ENCODE data around the gene RELT.

RELT gene

DNA sequence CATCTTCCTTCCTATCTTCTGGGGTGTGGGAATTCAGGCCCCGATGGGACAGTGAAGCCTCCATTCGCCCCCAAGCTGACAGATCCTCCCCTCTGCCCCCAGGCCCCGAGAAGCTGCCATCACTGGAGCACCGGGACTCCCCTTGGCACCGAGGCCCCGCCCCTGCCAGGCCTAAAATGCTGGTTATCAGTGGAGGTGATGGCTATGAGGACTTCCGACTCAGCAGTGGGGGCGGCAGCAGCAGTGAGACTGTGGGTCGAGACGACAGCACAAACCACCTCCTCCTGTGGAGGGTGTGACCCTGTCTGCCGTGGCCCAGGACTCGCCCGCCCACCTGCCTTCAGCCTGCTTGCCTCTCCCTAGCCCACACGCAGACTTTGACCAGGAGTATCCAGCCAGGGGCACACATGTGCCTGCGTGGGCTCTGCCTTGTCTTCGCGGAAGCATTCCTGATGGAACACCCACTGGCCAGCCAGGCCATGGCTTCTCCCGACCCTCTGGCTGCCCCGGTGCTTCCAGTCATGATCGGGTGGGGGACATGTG lies 8.6 kb upstream of the RELT start:
- TF ChIP-seq JUND (IDR thresholded peaks at IDR 0.05; ENCODE audit: low read depth), result no peak
- in situ Hi-C loops (cut with HindIII; ENCODE audit: low pct_unique_long_range_greater_than_20kb, low sequenced_read_pairs), result no loop called here
- no peak for DNase-seq (ENCODE audit: low read depth in 1 of 2, low spot score in 1 of 2)

GRCh38 chr11:73372375-73372993 lies 3.7 kb upstream of the RELT start:
- in situ Hi-C loops (cut with HindIII; ENCODE audit: low pct_unique_long_range_greater_than_20kb, low sequenced_read_pairs), result no loop called here
- peak in 1 of 2 experiments; percentile 48 for DNase-seq (ENCODE audit: low read depth in 1 of 2, low spot score in 1 of 2)
- TF ChIP-seq JUND (IDR thresholded peaks at IDR 0.05; ENCODE audit: low read depth), result no peak

- no peak for DNase-seq (ENCODE audit: low read depth in 1 of 2, low spot score in 1 of 2)
- TF ChIP-seq JUND (IDR thresholded peaks at IDR 0.05; ENCODE audit: low read depth), result no peak
- in situ Hi-C loops (cut with HindIII; ENCODE audit: low pct_unique_long_range_greater_than_20kb, low sequenced_read_pairs), result no loop called here
Observed at GRCh38 chr11:73374151-73374550, 2.0 kb upstream of the RELT start.

DNA sequence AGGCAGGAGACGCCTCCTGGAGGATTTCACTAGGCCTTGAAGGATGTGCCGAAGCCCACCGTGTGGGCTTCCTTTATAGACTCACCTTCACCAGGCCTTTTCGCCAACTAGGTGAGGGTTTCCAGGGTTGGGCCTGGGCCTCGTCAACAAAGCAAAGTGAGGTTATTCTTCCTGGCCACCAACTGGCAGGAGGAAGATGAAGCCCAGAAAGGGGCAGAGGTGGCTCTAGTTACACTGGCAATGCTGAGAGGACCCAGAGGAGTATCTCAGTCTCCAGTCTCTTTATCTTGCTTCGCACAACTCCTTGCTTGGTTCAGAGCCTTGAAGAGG lies 404 bp upstream of the RELT start:
- no peak for DNase-seq (ENCODE audit: low read depth in 1 of 2, low spot score in 1 of 2)
- in situ Hi-C loops (cut with HindIII; ENCODE audit: low pct_unique_long_range_greater_than_20kb, low sequenced_read_pairs), result no loop called here
- TF ChIP-seq JUND (IDR thresholded peaks at IDR 0.05; ENCODE audit: low read depth), result no peak

DNA sequence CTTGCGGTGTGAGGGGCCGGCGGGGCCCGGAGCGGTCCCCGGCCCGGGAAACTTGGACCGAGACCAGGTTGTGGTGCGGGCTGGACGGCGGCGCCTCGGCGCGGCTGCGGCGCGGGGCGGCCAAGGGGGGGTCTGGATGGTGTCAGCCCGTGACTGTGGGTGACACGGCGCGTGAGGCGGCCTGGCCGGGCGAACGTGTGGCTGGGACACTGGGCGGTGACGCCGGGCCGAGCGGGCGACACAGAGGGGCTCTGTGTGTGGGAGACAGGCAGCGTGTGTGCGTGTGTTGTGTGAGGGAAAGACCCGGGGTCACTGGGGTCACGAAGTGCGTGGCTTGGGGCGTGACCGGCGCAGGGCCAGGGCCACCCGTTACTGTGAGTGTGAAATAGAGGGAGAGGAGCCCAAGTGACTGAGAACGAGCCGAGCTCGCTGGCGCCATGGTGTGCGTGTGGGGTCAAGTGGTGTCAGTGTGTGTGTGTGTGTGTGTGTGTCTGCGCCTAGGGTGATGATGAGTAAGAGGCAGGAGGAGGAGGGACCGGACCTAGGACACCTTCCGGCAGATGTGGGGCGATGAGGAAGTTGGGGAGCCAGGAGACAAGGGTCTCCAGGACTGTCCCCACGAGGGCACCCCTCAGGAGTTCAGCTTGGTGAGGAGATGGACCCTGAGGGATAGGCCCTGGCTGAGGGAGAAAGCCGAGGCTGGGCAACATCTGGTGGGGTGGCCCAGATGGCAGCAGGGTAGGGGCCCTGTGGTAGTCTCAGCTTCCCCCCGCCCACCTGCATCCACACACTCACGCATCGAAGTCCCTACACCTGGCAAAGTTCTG lies 817 bp downstream of the RELT start:
- TF ChIP-seq JUND (IDR thresholded peaks at IDR 0.05; ENCODE audit: low read depth), result no peak
- in situ Hi-C loops (cut with HindIII; ENCODE audit: low pct_unique_long_range_greater_than_20kb, low sequenced_read_pairs), result no loop called here
- peak; percentile 55 to 67 for DNase-seq (ENCODE audit: low read depth in 1 of 2, low spot score in 1 of 2)

DNA sequence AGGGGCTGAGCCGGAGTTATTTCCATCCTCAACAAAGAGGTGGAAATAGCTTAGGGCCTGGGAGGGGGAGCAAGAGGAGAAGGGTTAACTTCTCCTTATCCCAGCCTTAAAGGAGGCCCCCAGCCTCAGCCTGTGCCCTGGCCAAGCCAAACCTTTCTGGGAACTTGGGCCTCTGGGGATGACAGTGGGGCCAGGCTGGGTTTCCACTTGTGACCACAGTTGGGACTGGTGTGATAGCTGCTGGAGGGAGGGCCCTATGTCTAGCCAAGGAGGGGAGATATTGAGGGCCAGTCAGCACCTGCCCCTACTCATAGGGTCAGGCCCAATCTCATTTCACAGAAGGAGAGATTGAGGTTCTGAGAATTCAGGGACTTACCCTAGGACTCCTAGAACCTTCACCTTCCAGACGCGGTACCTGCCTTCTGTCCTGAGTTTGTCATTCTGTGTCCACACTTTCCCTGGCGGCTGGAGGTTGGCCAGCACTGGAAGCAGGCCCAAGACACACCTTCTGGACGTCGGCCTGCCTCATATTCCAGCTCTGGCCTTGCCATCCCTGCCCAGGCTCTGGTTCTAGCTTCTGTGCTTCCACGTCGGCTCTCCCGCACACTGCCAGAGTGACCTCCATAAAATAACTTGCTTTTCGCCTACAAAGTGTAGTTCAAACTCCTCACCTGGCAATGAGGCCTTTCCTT lies 3.1 kb downstream of the RELT start:
- peak in 1 of 2 experiments; percentile 58 for DNase-seq (ENCODE audit: low read depth in 1 of 2, low spot score in 1 of 2)

GRCh38 chr11:73380331-73380730 lies 4.1 kb downstream of the RELT start:
- in situ Hi-C loops (cut with HindIII; ENCODE audit: low pct_unique_long_range_greater_than_20kb, low sequenced_read_pairs), result no loop called here
- no peak for TF ChIP-seq JUND (IDR thresholded peaks at IDR 0.05; ENCODE audit: low read depth)
- DNase-seq (ENCODE audit: low read depth in 1 of 2, low spot score in 1 of 2), result no peak

More for the DNA sequence above, 3.1 kb downstream of the RELT start:
- TF ChIP-seq JUND (IDR thresholded peaks at IDR 0.05; ENCODE audit: low read depth), result no peak
- in situ Hi-C loops (cut with HindIII; ENCODE audit: low pct_unique_long_range_greater_than_20kb, low sequenced_read_pairs), result no loop called here

- in situ Hi-C loops (cut with HindIII; ENCODE audit: low pct_unique_long_range_greater_than_20kb, low sequenced_read_pairs), result no loop called here
- DNase-seq (ENCODE audit: low read depth in 1 of 2, low spot score in 1 of 2), result no peak
- no peak for TF ChIP-seq JUND (IDR thresholded peaks at IDR 0.05; ENCODE audit: low read depth)
Observed at GRCh38 chr11:73380897-73381410, 4.8 kb downstream of the RELT start.

DNA sequence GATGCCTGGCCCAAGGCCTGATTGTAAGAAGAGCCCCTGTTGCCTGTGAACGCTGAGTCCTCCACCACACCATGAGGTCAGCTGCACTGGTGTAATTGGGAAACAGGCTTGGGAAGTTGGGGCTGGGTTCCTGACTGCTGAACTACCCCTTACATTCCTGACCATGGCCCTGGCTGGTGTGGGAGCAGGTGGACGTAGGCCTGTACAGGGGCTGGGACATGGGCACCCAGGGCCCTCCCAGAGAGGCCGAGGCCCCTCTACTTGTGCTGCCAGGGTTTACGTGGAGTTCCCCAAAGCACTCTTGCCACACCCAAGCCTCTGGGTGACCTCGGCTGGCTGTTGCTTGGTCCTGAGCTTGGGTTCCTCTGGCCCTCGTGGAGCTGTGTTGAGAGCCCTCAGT lies 5.4 kb downstream of the RELT start:
- in situ Hi-C loops (cut with HindIII; ENCODE audit: low pct_unique_long_range_greater_than_20kb, low sequenced_read_pairs), result no loop called here
- no peak for TF ChIP-seq JUND (IDR thresholded peaks at IDR 0.05; ENCODE audit: low read depth)
- DNase-seq (ENCODE audit: low read depth in 1 of 2, low spot score in 1 of 2), result no peak

GRCh38 chr11:73382183-73382582 lies 6.0 kb downstream of the RELT start:
- DNase-seq (ENCODE audit: low read depth in 1 of 2, low spot score in 1 of 2), result no peak
- in situ Hi-C loops (cut with HindIII; ENCODE audit: low pct_unique_long_range_greater_than_20kb, low sequenced_read_pairs), result no loop called here
- no peak for TF ChIP-seq JUND (IDR thresholded peaks at IDR 0.05; ENCODE audit: low read depth)

GRCh38 chr11:73382747-73383146 lies 6.5 kb downstream of the RELT start:
- DNase-seq (ENCODE audit: low read depth in 1 of 2, low spot score in 1 of 2), result no peak
- in situ Hi-C loops (cut with HindIII; ENCODE audit: low pct_unique_long_range_greater_than_20kb, low sequenced_read_pairs), result no loop called here
- TF ChIP-seq JUND (IDR thresholded peaks at IDR 0.05; ENCODE audit: low read depth), result no peak

DNA sequence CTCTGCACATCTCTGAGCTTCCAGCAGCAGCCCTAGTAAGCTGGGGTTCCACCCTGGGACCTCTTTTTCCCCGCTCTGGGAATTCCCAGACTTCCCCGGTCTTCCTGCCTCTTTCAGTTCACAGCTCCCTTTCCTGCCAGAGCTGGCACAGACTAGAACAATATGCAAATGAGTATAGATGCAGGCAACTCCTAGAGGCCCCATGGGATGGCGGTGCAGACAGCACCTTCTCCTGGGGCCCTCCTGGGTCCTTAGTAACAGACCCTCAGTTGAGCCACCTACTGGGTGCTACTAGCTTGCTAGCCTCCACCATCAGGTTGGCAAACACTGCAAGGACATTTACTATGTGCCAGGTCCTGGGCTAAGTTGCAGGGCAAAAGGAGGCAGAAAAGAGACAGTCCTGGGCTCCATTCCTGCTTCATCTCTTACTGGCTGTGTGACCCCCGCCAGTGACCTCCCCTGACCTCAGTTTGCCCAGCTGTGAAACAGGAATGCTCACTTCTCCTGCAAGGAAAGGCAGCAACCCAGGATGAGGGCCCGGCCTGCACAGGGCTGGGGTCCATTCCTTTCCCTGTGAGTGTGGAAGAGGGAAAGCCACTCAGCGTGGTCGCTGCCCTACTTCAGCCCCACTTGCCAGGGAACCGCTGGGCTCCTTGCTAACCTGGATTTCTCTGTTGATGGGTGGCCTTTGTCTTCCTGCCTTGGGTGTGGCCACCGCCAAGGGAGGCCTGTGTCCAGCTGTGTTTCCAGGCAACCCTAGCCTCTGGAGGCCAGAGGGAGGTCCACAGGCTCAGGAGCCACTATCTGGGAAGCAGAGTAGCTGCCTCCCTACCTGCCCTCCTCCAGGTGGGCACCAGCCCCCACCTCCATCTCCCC lies 7.3 kb downstream of the RELT start:
- in situ Hi-C loops (cut with HindIII; ENCODE audit: low pct_unique_long_range_greater_than_20kb, low sequenced_read_pairs), result no loop called here
- DNase-seq (ENCODE audit: low read depth in 1 of 2, low spot score in 1 of 2), result peak in 1 of 2 experiments; percentile 56
- no peak for TF ChIP-seq JUND (IDR thresholded peaks at IDR 0.05; ENCODE audit: low read depth)
